Endothelial cell of umbilical vein (primary cell): ENCODE results near the gene SMARCD3. TPM values are rescaled to one million over a fixed set of nuclear protein-coding genes. Genes with fewer than 3 reads are reported as not detected.

Source experiments
- BruUV-seq: library from RNA; stranded (reverse); fragments of 400-500 nt; replicated peaks from 2 replicates; lab custom pipeline; 2021; lab: Mats Ljungman, UMichigan
- CTCF ChIA-PET: fragments of 300-600, 350-600 bp; sonication (Branson Sonifier 250); formaldehyde crosslinking; loops from one replicate; lab custom pipeline; 2021; ENCODE audit warnings: antibody characterized with exemption, inconsistent platforms; lab: Charles Lee
- POLR2A ChIA-PET: fragments of 300-600, 350-600 bp; sonication (Branson Sonifier 250); formaldehyde crosslinking; loops from one replicate; lab custom pipeline; 2021; ENCODE audit warnings: antibody characterized with exemption, inconsistent platforms; lab: Charles Lee
- DNase-seq: peaks from one replicate; pipeline ENCODE4 v3.0.0-alpha.2; 2011; ENCODE audit warnings: low read depth, low spot score
- FAIRE-seq: peaks from 2 replicates; lab custom pipeline; 2011; peaks lifted over from hg19 to GRCh38; lab: Jason Lieb, UNC
- H2AFZ ChIP-seq: 2 replicates; pipeline ENCODE4 v1.6.0; 2012; ENCODE audit warnings: low read depth, low read length, control low read depth, inconsistent platforms
- H3K27ac ChIP-seq: 2 replicates; pipeline ENCODE4 v1.5.1; 2011; ENCODE audit warnings: low read depth, mild to moderate bottlenecking, control low read depth, low read length, moderate library complexity; ENCODE audit not compliant: insufficient read depth
- H3K27me3 ChIP-seq, 2 experiments: 2 replicates each; pipeline versions ENCODE4 v1.6.0 to v1.6.1; 2011; ENCODE audit warnings: low read length in 2 of 2, mixed read lengths in 1 of 2; ENCODE audit not compliant: control insufficient read depth in 2 of 2, insufficient read depth in 2 of 2
- H3K36me3 ChIP-seq, 2 experiments: 2 replicates in 1 of 2; 3 replicates in 1 of 2; pipeline ENCODE4 v1.5.1; 2011; ENCODE audit warnings: low read length in 2 of 2, mild to moderate bottlenecking in 1 of 2, moderate library complexity in 1 of 2; ENCODE audit not compliant: control insufficient read depth in 2 of 2, insufficient read depth in 2 of 2; ENCODE audit errors: extremely low read depth in 1 of 2
- H3K4me1 ChIP-seq: 3 replicates; pipeline ENCODE4 v1.5.1; 2011; ENCODE audit warnings: mild to moderate bottlenecking, low read length; ENCODE audit not compliant: control insufficient read depth, insufficient read depth; ENCODE audit errors: extremely low read depth
- H3K4me2 ChIP-seq: 2 replicates; pipeline ENCODE4 v1.6.1; 2011; ENCODE audit warnings: low read length, control low read depth, mixed read lengths; ENCODE audit not compliant: insufficient read depth
- H3K4me3 ChIP-seq, 3 experiments: fragments of 200-600 bp in 1 of 3; sonication (generic), shearing (Covaris generic) in 1 of 3; replicated peaks in 1 of 3; 2 replicates each; pipeline ENCODE4 v1.5.1; 2011 to 2016; ENCODE audit warnings: control low read depth in 3 of 3, low read length in 3 of 3, mild to moderate bottlenecking in 2 of 3, inconsistent platforms in 1 of 3, low read depth in 1 of 3, moderate library complexity in 1 of 3; ENCODE audit not compliant: insufficient read depth in 1 of 3
- H3K79me2 ChIP-seq: 2 replicates; pipeline ENCODE4 v1.6.0; 2012; ENCODE audit warnings: low read length, inconsistent platforms; ENCODE audit not compliant: control insufficient read depth, insufficient read depth
- H3K9ac ChIP-seq: replicated peaks from 2 replicates; pipeline ENCODE3; 2011; ENCODE audit warnings: low read length, control low read depth; ENCODE audit not compliant: insufficient read depth; ENCODE audit errors: extremely low read depth
- H3K9me1 ChIP-seq: replicated peaks from 3 replicates; pipeline ENCODE4 v1.6.0; 2011; ENCODE audit warnings: mild to moderate bottlenecking, low read length; ENCODE audit not compliant: control insufficient read depth, insufficient read depth; ENCODE audit errors: extremely low read depth
- H3K9me3 ChIP-seq: replicated peaks from 2 replicates; pipeline ENCODE4 v1.5.1; 2012; ENCODE audit warnings: low read length, inconsistent platforms; ENCODE audit not compliant: control insufficient read depth, insufficient read depth
- H4K20me1 ChIP-seq: replicated peaks from 2 replicates; pipeline ENCODE3; 2011; ENCODE audit warnings: mild to moderate bottlenecking, low read length; ENCODE audit not compliant: control insufficient read depth, insufficient read depth; ENCODE audit errors: extremely low read depth
- EZH2 ChIP-seq: IDR thresholded peaks from 2 replicates; pipeline ENCODE4 v1.6.1; 2012; ENCODE audit warnings: borderline replicate concordance, low read depth, mild to moderate bottlenecking, moderate library complexity, low read length, inconsistent platforms; ENCODE audit not compliant: severe bottlenecking
- FOS ChIP-seq: IDR thresholded peaks from 2 replicates; pipeline ENCODE4 v1.6.1; 2011; ENCODE audit warnings: mild to moderate bottlenecking, low read length, moderate library complexity, borderline replicate concordance; ENCODE audit not compliant: insufficient read depth
- GATA2 ChIP-seq: IDR thresholded peaks from 2 replicates; pipeline ENCODE4 v1.7.0; 2011; ENCODE audit warnings: low read depth, mild to moderate bottlenecking, moderate library complexity, mixed read lengths, low read length; ENCODE audit not compliant: insufficient read length, insufficient read depth
- JUN ChIP-seq: IDR thresholded peaks from 2 replicates; pipeline ENCODE4 v1.6.1; 2011; ENCODE audit warnings: borderline replicate concordance, low read depth; ENCODE audit not compliant: insufficient read length, insufficient read depth
- MAX ChIP-seq: IDR thresholded peaks from 2 replicates; pipeline ENCODE4 v1.6.1; 2011; ENCODE audit not compliant: insufficient read depth, insufficient read length
- MYC ChIP-seq: IDR thresholded peaks from one replicate; pipeline ENCODE4 v1.6.1; 2011; ENCODE audit warnings: mild to moderate bottlenecking, low read depth, low read length
- POLR2A ChIP-seq: IDR thresholded peaks from 2 replicates; pipeline ENCODE4 v1.6.1; 2012; ENCODE audit warnings: low read depth, mild to moderate bottlenecking, control low read depth, low read length
- POLR2AphosphoS5 ChIP-seq: IDR thresholded peaks from 2 replicates; pipeline ENCODE4 v1.6.1; 2012; ENCODE audit warnings: low read depth, mild to moderate bottlenecking, control low read depth, low read length, moderate library complexity; ENCODE audit not compliant: insufficient read depth
- dilution Hi-C: fragments of 300-500 bp; cut with MboI; formaldehyde crosslinking; loops from one replicate; pipeline ENCODE4 v1.15.0; 2019; ENCODE audit warnings: low sequenced_read_pairs; ENCODE audit not compliant: extremely low pct_ligation_motif_present
- intact Hi-C: fragments of 100-400 bp; cut with micrococcal nuclease; formaldehyde crosslinking; loops from one replicate; pipeline ENCODE4 v1.10.0; 2022
- polyA plus RNA-seq, 4 experiments: library from polyadenylated mRNA; depleted of rRNA in 3 of 4; stranded (reverse) in 3 of 4; unstranded in 1 of 4; fragments of >200 nt; gene quantifications; 2 replicates each; pipeline versions ENCODE4 v1.2.1 to v1.2.3, GENCODE V29; 2011 to 2012; ENCODE audit warnings: missing spikeins in 1 of 4
- total RNA-seq: library from RNA; stranded (reverse); gene quantifications from 2 replicates; pipeline ENCODE4 v1.2.3, GENCODE V29; 2021
- TF ChIP-seq, protein P1 (sequence below), 2 donors: IDR thresholded peaks; 1 replicate in 1 of 2; 2 replicates in 1 of 2; pipeline ENCODE4 v1.5.1; 2011; ENCODE audit warnings: low read length in 2 of 2, mild to moderate bottlenecking in 2 of 2, moderate library complexity in 2 of 2, control low read depth in 1 of 2, inconsistent platforms in 1 of 2, low read depth in 1 of 2; ENCODE audit not compliant: insufficient read depth in 1 of 2; ENCODE audit errors: extremely low read depth in 1 of 2

Gene SMARCD3
- total and polyA plus RNA-seq, 2 donors (not counting 3 experiments of a cell fraction or from before 2014, with no cell fraction given): 6.1 to 8.5 TPM

DNA sequence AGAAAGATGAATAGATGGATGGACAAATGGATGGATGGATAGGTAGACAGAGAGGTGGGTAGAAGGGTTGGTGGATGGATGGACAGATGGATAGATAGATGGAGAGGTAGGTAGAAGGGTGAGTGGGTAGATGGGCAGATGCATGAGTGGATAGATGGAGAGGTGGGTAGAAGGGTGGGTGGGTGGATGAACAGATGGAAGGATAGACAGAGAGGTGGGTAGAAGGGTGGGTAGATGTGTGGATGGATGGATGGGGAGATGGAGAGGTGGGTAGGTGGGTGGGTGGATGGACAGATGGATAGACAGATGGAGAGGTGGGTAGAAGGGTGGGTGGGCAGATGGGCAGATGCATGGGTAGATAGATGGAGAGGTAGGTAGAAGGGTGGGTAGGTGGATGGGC lies 50.6 kb downstream of the SMARCD3 start:
- no peak overlapping the region for H3K9ac ChIP-seq
- H3K36me3 ChIP-seq: no peaks in the 10 kb centered on the region
- no peaks in the 10 kb centered on the region for H3K79me2 ChIP-seq
- H2AFZ ChIP-seq: no peak overlapping the region
- ChIA-PET POLR2A (no interaction called here), CTCF (no interaction called here)
- H3K27ac ChIP-seq: no peak overlapping the region
- H3K9me1 ChIP-seq: no peaks in the 10 kb centered on the region
- H3K4me1 ChIP-seq: no peaks in the 10 kb centered on the region
- H3K4me3 ChIP-seq: no peak overlapping the region
- FAIRE-seq (no peak), DNase-seq (no peak)
- no peak overlapping the region for H3K4me2 ChIP-seq
- intact Hi-C loops (no loop called here), dilution Hi-C loops (no loop called here)
- no TSS peak for BruUV-seq
- no peaks in the 10 kb centered on the region for H3K9me3 ChIP-seq
- no peaks in the 10 kb centered on the region for H4K20me1 ChIP-seq
- TF ChIP-seq EZH2: no peak
- TF ChIP-seq GATA2: no peak
- TF ChIP-seq MYC: no peak
- TF ChIP-seq, protein P1, sequence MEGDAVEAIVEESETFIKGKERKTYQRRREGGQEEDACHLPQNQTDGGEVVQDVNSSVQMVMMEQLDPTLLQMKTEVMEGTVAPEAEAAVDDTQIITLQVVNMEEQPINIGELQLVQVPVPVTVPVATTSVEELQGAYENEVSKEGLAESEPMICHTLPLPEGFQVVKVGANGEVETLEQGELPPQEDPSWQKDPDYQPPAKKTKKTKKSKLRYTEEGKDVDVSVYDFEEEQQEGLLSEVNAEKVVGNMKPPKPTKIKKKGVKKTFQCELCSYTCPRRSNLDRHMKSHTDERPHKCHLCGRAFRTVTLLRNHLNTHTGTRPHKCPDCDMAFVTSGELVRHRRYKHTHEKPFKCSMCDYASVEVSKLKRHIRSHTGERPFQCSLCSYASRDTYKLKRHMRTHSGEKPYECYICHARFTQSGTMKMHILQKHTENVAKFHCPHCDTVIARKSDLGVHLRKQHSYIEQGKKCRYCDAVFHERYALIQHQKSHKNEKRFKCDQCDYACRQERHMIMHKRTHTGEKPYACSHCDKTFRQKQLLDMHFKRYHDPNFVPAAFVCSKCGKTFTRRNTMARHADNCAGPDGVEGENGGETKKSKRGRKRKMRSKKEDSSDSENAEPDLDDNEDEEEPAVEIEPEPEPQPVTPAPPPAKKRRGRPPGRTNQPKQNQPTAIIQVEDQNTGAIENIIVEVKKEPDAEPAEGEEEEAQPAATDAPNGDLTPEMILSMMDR (IDR thresholded peaks at IDR 0.05; ENCODE audit: extremely low read depth in 1 of 2, insufficient read depth in 1 of 2, low read depth in 1 of 2, low read length in 2 of 2): no peak
- TF ChIP-seq JUN: no peak
- TF ChIP-seq MAX: no peak
- TF ChIP-seq POLR2A: no peak
- TF ChIP-seq POLR2AphosphoS5: no peak
- TF ChIP-seq FOS: no peak
- peaks cover 12 to 14% of the 10 kb centered on the region in 2 experiments for H3K27me3 ChIP-seq
